OCI-LY3 (cell line): ENCODE results near the gene IGLL1.

Experiments
- EZH2phosphoT487 ChIP-seq: fragments of 200-600 bp; shearing (Covaris generic); IDR thresholded peaks from 2 replicates; pipeline ENCODE4 v1.6.1; 2018; ENCODE audit warnings: antibody characterized with exemption, mixed run types, low read depth
- TF ChIP-seq, protein P1 (sequence below): fragments of 200-600, 300-600 bp; sonication (generic); IDR thresholded peaks from 2 replicates; pipeline ENCODE4 v1.5.1; 2014; ENCODE audit warnings: antibody characterized with exemption, low read length, low read depth

DNA sequence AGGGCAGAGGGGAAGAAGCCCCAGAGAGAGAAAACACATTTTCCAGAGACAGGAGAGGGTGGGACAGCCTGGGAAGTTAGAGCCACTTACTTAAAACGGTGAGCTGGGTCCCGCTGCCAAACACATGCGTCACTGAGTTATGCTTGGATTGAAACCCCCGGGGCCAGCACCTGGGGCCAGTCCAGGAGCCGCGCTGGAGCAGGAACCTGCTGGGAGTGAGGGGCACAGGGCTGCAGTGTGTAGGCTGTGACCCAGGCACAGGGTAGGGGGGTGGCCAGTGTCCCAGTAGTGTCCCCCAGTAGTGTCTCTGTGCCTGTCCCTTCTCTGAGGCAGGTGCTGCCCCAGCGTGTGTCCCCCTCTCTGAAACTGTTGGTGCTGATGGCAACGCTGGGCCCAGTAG is 5.2 kb downstream of the IGLL1 start:
- TF ChIP-seq, protein P1, sequence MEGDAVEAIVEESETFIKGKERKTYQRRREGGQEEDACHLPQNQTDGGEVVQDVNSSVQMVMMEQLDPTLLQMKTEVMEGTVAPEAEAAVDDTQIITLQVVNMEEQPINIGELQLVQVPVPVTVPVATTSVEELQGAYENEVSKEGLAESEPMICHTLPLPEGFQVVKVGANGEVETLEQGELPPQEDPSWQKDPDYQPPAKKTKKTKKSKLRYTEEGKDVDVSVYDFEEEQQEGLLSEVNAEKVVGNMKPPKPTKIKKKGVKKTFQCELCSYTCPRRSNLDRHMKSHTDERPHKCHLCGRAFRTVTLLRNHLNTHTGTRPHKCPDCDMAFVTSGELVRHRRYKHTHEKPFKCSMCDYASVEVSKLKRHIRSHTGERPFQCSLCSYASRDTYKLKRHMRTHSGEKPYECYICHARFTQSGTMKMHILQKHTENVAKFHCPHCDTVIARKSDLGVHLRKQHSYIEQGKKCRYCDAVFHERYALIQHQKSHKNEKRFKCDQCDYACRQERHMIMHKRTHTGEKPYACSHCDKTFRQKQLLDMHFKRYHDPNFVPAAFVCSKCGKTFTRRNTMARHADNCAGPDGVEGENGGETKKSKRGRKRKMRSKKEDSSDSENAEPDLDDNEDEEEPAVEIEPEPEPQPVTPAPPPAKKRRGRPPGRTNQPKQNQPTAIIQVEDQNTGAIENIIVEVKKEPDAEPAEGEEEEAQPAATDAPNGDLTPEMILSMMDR, result no peak
- TF ChIP-seq EZH2phosphoT487, result no peak
